HepG2 (cell line): ENCODE measurements around the gene ACOT13. TPM values are rescaled to one million over a fixed set of nuclear protein-coding genes. Genes with fewer than 3 reads are reported as not detected.

Experiments
- BCL6 ChIP-seq: IDR thresholded peaks from 2 replicates; pipeline ENCODE4 v1.6.1; 2016; ENCODE audit warnings: missing genetic modification reagents, missing compliant biosample characterization
- CAMTA2 ChIP-seq: sonication (generic); formaldehyde crosslinking; IDR thresholded peaks from 2 replicates; pipeline ENCODE4 v1.4.0; 2020; ENCODE audit warnings: mild to moderate bottlenecking, missing genetic modification reagents, borderline replicate concordance
- CEBPG ChIP-seq: IDR thresholded peaks from 2 replicates; pipeline ENCODE4 v1.6.1; 2016
- ESRRA ChIP-seq: sonication (generic); formaldehyde crosslinking; IDR thresholded peaks from 2 replicates; pipeline ENCODE4 v1.5.1; 2020; ENCODE audit warnings: mild to moderate bottlenecking, low read depth, missing genetic modification reagents
- GTF3A ChIP-seq: sonication (generic); formaldehyde crosslinking; conservative IDR thresholded peaks from 2 replicates; pipeline ENCODE4 v1.4.0; 2020; ENCODE audit warnings: mild to moderate bottlenecking, missing genetic modification reagents
- HDAC2 ChIP-seq: sonication (generic); formaldehyde crosslinking; IDR thresholded peaks from 2 replicates; pipeline ENCODE4 v1.4.0; 2020; ENCODE audit warnings: missing genetic modification reagents
- KMT2B ChIP-seq: IDR thresholded peaks from 2 replicates; pipeline ENCODE4 v1.6.1; 2016; ENCODE audit warnings: missing genetic modification reagents, missing compliant biosample characterization
- MTF2 ChIP-seq: sonication (generic); formaldehyde crosslinking; IDR thresholded peaks from 2 replicates; pipeline ENCODE4 v1.5.0; 2020; ENCODE audit warnings: missing genetic modification reagents, borderline replicate concordance
- NR2F2 ChIP-seq: IDR thresholded peaks from 2 replicates; pipeline ENCODE4 v1.6.1; 2012; ENCODE audit warnings: low read depth, inconsistent platforms, borderline replicate concordance
- PLRG1 ChIP-seq: fragments of 450-650 bp; conservative IDR thresholded peaks from 2 replicates; pipeline ENCODE4 v1.6.1; 2016
- SNAI1 ChIP-seq: sonication (generic); formaldehyde crosslinking; IDR thresholded peaks from 2 replicates; pipeline ENCODE4 v1.5.0; 2020; ENCODE audit warnings: mild to moderate bottlenecking, missing genetic modification reagents, borderline replicate concordance
- YEATS2 ChIP-seq: sonication (generic); formaldehyde crosslinking; IDR thresholded peaks from 2 replicates; pipeline ENCODE4 v1.4.0; 2020; ENCODE audit warnings: missing genetic modification reagents, borderline replicate concordance
- ZBED4 ChIP-seq: sonication (generic); formaldehyde crosslinking; IDR thresholded peaks from 2 replicates; pipeline ENCODE4 v1.4.0; 2020; ENCODE audit warnings: missing genetic modification reagents, borderline replicate concordance
- ZBTB42 ChIP-seq: sonication (generic); formaldehyde crosslinking; IDR thresholded peaks from 2 replicates; pipeline ENCODE4 v1.5.0; 2020; ENCODE audit warnings: mild to moderate bottlenecking, missing genetic modification reagents
- ZFP36L2 ChIP-seq: sonication (generic); formaldehyde crosslinking; IDR thresholded peaks from 2 replicates; pipeline ENCODE4 v1.4.0; 2020; ENCODE audit warnings: missing genetic modification reagents
- ZNF20 ChIP-seq: sonication (generic); formaldehyde crosslinking; IDR thresholded peaks from 2 replicates; pipeline ENCODE4 v1.4.0; 2020; ENCODE audit warnings: mild to moderate bottlenecking, moderate library complexity, missing genetic modification reagents
- ZNF644 ChIP-seq: IDR thresholded peaks from 2 replicates; pipeline ENCODE4 v1.6.1; 2016; ENCODE audit warnings: low read depth
- polyA plus RNA-seq, 8 experiments: library from polyadenylated mRNA; depleted of rRNA in 3 of 8; stranded (reverse) in 7 of 8; unstranded in 1 of 8; fragments of >200 nt; fragmentation: Illumina TruSeq in 4 of 8; extraction: Trizol in 4 of 8; gene quantifications; 2 replicates each; pipeline versions ENCODE4 v1.2.1 to v1.2.3, GENCODE V29; 2011 to 2016; ENCODE audit warnings: low read depth in 4 of 8, missing spikeins in 1 of 8, mixed read lengths in 1 of 8; ENCODE audit not compliant: insufficient read depth in 1 of 8
- total RNA-seq, 5 experiments: library from RNA; depleted of rRNA; stranded (reverse); fragments of >200 nt; fragmentation: Illumina TruSeq; extraction: Trizol; gene quantifications; 2 replicates each; pipeline ENCODE4 v1.2.3, GENCODE V29; 2016; ENCODE audit warnings: low read depth in 1 of 5
- TF ChIP-seq, protein P1 (sequence below): sonication (generic); formaldehyde crosslinking; IDR thresholded peaks from 2 replicates; pipeline ENCODE4 v1.4.0; 2020; ENCODE audit warnings: missing genetic modification reagents
- TF ChIP-seq, protein P2 (sequence below): conservative IDR thresholded peaks from 2 replicates; pipeline ENCODE4 v1.6.1; 2018; ENCODE audit warnings: missing genetic modification reagents
- TF ChIP-seq, protein P3 (sequence below): IDR thresholded peaks from 2 replicates; pipeline ENCODE4 v1.6.1; 2012; ENCODE audit warnings: low read depth, low read length, improper control_type of control experiment

Gene ACOT13
- total and polyA plus RNA-seq, 2 of the 13 experiments (the other 11 are each of a cell fraction or from before 2014, with no cell fraction given): 31.5 to 45.1 TPM

GRCh38 chr6:24666641-24667377, at the start of gene ACOT13, which contains the start of gene TDP2 (continued):
- TF ChIP-seq, protein P1, sequence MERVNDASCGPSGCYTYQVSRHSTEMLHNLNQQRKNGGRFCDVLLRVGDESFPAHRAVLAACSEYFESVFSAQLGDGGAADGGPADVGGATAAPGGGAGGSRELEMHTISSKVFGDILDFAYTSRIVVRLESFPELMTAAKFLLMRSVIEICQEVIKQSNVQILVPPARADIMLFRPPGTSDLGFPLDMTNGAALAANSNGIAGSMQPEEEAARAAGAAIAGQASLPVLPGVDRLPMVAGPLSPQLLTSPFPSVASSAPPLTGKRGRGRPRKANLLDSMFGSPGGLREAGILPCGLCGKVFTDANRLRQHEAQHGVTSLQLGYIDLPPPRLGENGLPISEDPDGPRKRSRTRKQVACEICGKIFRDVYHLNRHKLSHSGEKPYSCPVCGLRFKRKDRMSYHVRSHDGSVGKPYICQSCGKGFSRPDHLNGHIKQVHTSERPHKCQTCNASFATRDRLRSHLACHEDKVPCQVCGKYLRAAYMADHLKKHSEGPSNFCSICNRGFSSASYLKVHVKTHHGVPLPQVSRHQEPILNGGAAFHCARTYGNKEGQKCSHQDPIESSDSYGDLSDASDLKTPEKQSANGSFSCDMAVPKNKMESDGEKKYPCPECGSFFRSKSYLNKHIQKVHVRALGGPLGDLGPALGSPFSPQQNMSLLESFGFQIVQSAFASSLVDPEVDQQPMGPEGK: peak; percentile 74
- TF ChIP-seq GTF3A (CRISPR knock-in tag) (peak; percentile 63; the same call in 1 of the 2 replicates), CEBPG (CRISPR knock-in tag) (peak; percentile 94), ZBED4 (peak; percentile 81), ESRRA (CRISPR knock-in tag) (peak; percentile 87), BCL6 (CRISPR knock-in tag) (peak; percentile 44), PLRG1 (no peak), ZBTB42 (CRISPR knock-in tag) (peak; percentile 91), MTF2 (CRISPR knock-in tag) (0 out of 2 replicates have a peak, but pooled peaks have one; percentile 59), YEATS2 (CRISPR knock-in tag) (peak; percentile 96), SNAI1 (CRISPR knock-in tag) (0 out of 2 replicates have a peak, but pooled peaks have one; percentile 78), ZNF644 (CRISPR knock-in tag) (peak; percentile 83), ZNF20 (no peak), HDAC2 (CRISPR knock-in tag) (peak; percentile 92), NR2F2 (0 out of 2 replicates have a peak, but pooled peaks have one; percentile 10), CAMTA2 (CRISPR knock-in tag) (peak; percentile 40; the same call in 1 of the 2 replicates), KMT2B (peak; percentile 98), ZFP36L2 (CRISPR knock-in tag) (peak; percentile 93)
- TF ChIP-seq, protein P2, sequence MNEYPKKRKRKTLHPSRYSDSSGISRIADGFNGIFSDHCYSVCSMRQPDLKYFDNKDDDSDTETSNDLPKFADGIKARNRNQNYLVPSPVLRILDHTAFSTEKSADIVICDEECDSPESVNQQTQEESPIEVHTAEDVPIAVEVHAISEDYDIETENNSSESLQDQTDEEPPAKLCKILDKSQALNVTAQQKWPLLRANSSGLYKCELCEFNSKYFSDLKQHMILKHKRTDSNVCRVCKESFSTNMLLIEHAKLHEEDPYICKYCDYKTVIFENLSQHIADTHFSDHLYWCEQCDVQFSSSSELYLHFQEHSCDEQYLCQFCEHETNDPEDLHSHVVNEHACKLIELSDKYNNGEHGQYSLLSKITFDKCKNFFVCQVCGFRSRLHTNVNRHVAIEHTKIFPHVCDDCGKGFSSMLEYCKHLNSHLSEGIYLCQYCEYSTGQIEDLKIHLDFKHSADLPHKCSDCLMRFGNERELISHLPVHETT (CRISPR knock-in tag): peak; percentile 90
- TF ChIP-seq, protein P3, sequence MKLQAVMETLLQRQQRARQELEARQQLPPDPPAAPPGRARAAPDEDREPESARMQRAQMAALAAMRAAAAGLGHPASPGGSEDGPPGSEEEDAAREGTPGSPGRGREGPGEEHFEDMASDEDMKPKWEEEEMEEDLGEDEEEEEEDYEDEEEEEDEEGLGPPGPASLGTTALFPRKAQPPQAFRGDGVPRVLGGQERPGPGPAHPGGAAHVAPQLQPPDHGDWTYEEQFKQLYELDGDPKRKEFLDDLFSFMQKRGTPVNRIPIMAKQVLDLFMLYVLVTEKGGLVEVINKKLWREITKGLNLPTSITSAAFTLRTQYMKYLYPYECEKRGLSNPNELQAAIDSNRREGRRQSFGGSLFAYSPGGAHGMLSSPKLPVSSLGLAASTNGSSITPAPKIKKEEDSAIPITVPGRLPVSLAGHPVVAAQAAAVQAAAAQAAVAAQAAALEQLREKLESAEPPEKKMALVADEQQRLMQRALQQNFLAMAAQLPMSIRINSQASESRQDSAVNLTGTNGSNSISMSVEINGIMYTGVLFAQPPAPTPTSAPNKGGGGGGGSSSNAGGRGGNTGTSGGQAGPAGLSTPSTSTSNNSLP: no peak; the same call in 1 of the 2 replicates
